Left kidney (tissue), 2 donors: ENCODE results near the gene POLG. TPM values are rescaled to one million over a fixed set of nuclear protein-coding genes. Genes with fewer than 3 reads are reported as not detected.

Experiments used
- DNase-seq: peaks from one replicate; pipeline ENCODE4 v3.0.0-alpha.2; 2013
- polyA plus RNA-seq: library from polyadenylated mRNA; unstranded; fragments of 120-200 nt; gene quantifications from one replicate; pipeline ENCODE4 v1.2.1, GENCODE V29; 2013; ENCODE audit not compliant: insufficient read length

The POLG gene
- polyA plus RNA-seq, 1 donor: 54.9 TPM

DNA sequence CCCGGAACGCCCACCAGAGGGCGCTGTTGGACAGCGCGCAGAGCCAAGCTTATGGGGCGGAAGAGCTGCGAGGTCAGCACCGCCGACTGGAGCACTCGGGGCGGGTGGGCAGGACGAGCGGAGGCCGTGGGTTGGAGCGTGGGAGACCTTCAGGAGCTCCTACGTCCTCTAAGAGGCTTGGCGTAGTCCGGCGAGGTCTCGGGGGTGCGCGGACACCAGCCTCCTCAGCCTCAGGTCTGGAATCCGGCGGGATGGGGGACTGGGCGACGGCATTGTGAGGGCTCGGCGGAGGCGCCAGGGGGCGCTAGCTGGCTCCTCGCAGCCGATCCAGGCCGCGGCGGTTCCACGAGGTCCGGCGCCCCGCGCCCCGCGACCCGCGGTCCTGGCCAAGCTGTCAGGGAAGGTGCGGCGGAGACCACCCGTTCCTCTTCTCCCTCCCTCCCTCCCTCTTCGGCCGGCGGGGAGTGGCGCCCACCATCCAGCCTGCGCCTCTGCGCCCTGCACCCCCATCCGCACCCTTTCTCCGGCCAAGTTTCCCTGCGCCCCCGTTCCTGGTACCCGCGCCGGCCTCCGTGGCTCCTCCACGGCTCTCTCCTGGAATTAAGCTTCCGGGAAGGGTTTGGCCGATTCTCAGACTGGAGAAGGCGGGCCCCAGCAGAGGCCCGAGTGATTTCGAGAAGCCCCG, 24.3 kb upstream of the POLG start:
- peak; percentile 63 for DNase-seq

DNA sequence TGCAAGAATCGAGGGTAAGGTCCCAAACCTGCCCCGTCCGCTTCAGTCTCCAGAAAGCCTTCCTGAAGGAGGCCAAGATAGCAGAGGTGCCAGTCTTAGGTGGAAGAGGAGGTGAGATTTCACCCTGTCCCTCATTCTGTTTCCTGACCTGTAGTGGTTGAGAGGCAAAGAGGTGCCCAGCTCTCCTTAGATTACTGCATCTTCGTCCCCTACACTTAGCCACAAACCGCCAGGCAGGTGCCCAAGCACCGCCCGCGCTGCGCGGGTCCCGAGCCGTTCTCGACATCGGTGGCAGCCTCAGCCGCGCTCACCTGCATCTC, 23.8 kb upstream of the POLG start:
- DNase-seq: no peak

DNA sequence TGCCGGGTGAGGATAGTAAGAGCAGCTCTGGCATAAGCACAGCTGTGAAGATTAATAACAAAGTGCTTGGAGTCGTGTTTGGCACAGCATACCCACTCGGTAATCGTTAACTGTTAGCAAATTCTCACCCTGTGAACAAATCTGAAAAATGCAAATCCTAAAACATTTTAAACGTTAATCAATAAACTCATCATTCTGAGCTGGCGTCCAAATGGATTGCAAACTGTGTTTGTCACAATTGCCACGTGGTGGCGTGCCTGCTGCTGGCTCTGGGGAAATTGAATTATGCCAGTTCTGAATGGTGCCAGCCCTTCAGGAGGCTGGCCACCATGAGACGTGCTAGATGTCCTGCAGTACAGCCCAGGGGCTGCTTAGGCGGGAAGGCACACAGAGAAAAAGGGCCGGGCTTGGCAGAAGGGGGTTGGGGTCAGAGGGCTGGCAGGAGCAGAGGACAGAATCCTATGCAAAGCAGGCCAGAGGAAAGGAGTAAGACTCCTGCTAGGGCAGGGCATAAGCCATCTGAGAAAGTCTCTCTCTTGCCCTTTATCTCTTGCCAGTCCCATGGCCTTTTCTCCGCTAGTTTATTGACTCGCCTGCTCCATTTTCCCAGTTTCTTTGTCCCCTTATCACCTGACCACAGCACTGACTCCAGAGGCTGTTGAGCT, 22.1 kb upstream of the POLG start:
- no peak for DNase-seq

DNA sequence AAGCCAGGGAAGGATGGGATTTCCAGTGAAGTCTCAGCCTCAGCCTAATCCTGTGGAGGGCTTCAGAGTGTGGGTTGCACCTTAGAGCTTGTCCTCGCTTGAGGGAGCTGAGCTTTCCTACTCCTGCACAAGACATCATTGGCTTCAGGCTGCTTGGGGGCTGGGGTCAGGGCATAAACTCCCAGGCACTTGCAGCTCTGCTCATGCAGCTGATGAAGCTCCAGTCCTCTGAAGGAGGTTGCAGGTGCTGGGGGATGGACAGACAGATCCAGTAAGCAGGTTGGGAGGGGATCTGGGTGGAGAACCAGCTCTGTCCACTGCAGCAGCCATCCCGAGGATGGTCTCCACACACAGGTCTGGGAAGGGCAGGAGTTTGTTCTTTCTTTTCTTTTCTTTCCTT, 19.4 kb upstream of the POLG start:
- DNase-seq: no peak

DNA sequence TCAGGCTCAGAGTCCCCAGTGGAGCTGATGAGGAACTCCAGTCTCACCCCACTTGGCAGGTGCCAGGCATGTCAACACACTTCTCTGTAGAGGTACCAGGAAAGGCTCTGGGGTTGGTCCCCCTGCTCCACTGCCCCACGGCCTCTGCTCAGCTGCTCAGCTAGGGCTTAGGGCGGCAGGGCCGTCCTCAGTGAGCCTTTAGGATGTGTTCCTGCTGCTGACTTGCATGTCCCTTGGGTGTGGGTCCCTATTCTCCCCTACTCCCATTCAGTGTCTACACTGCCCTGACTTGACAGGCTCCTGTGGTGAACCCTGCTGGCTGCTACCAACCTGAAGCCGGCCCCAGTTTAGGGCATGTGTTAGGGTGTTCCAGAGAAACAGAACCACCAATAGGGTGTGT, 17.9 kb upstream of the POLG start:
- DNase-seq: no peak

DNA sequence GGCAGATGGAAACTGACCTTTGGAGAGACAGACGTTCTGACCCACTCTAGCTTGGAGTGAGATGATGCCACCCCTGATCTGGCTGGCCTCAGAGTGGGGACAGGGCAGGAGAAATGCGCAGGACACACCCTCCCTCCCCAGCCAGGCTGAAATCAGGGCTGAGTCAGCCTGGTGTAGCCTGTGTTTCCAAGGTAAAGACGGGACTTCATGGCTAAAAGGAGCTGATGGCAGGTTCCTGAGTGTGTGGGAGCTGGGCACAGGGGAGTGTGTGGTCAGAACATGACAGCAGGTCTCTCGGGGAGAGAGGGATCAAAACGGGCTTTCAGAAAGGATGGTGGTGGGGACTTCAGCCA, 14.6 kb upstream of the POLG start:
- no peak for DNase-seq

DNA sequence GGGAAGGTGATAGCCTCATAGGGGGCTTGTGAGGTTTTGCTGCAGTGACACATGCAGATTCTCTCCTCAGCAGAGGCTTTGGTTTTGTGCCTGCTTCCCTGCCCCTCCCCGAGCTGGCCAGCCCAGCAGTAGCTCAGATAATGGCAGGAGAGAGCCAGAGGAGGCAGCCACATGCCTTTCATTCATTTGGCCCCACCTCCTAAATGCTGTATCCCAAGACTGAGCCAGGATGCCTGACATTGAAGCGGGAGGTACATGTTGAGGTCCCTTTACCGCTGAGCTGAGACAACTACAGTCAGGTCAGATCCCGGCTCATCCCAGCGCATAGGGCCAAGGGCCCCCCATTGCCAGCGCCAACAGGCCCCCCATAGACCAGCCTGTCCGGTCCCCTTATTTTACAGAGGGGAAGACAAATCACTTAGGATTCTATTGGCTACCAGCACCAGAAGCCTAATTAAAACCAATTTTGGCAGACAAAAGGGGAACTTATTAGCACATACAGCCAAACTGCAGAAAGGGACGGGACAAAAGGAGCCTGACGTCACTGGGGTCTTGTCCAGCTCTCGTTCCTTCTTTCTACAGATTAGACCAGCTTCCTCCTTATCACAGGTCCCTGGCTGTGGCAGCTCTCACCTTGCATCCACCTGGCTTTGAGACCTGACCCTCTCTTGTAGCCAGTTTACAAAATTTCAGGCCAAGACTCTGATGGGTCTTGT, 12.1 kb upstream of the POLG start:
- no peak for DNase-seq

DNA sequence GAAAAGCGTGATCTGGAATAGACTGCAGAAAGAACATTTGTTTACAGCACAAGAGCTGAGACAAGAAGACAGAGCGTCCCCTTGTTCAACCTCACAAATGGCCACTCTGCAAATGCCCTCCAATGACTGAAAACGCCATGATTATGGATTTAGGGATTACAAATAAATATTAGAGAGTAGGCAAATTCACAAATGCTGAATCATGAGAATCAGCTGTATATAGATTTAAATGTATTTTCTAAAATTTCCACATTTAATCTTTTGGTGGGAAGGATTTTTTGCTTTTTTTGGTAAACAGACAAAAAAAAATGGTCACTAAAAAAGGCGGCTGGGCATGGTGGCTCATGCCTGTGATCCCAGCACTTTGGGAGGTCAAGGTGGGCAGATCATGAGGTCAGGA, 10.6 kb upstream of the POLG start:
- DNase-seq: no peak

DNA sequence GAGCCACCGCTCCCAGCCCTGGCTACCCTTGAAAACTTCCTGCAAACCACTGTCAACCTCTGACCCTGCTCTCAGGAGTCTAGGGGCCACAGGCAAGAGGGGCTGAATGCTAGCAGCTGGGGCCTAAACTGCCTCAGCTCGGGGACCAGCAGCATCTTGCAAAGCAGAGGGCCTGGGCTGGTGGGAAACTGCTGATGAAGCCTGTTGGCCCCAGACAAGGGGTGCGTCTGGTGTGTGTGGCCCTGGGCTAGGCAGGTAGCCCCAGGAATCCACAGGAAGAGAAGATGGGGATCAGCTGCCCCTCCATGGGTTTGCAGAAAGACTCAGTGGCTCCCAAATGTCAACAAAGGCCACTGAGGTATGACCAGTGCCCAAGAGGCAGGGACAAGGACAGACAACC, 8.2 kb upstream of the POLG start:
- DNase-seq: no peak

DNA sequence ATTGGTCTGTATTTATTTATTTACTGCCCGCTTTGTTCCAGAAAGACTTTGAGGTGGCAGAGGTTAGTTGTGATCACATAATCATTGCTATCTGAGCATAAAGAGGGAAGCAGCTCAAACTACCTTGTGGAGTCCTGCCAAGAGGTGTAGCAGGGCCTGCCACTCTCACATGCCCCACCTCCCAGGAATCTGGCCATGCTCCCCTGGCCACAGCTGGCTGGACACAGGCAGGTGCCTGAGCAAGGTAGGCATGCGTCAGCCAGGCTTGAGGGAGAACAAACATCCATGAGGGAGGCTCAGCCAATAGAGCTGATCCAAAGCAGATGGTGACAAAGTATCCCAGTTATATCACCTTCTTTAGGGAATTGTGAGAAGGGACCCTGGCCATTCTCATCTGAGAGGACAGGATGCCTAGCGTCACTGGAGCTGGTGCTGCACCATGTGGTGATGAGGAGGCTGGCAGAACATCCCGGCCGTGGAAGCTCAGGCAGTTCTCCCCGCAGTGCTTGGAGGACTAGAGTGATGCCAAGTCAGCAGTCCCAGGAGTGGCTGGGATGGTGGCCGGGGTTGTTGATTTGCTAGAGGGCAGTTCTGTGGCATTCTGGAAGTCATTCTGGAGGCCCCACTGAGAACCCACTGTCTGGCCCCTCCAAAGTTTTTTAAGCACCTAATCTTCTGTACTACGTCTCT, 6.8 kb upstream of the POLG start:
- no peak for DNase-seq

DNA sequence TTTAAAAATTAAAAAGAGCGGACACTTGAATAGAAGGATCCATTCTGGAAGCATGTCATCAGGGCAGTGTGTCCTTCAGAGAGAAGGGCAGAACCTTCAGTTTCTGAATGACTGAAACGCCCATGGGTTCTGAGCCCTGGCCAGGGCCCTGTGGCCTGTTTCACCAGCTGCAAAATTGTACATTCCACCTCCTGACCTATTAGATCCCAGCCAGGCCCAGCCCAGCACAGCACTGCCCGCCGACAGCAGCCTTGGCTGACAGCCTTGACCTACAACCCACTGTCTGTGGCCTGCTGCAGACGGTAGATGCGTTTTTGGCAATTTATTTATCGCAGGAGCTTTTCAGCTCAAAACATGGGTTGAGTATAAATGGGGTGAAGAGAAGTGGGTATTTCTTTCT, 5.9 kb upstream of the POLG start:
- DNase-seq: no peak

DNA sequence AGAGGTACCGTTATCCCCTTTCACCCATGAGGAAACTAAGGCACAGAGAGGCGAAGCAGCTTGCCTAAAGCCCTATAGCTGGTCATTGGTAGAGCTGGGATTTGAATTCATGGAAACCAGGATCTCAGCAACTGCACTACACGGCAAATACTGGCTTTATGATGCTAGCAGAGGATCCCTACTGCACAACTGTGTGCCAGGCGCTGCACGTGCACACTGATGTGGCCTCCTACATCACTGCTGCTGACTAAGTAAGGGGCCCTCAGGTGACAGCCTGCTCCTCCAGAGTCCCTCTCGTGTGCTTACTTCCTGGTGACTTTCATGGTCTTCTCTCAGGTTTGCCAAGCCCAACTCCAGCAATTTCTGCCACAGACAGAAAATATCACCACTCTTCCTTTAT, 3.4 kb upstream of the POLG start:
- DNase-seq: no peak

DNA sequence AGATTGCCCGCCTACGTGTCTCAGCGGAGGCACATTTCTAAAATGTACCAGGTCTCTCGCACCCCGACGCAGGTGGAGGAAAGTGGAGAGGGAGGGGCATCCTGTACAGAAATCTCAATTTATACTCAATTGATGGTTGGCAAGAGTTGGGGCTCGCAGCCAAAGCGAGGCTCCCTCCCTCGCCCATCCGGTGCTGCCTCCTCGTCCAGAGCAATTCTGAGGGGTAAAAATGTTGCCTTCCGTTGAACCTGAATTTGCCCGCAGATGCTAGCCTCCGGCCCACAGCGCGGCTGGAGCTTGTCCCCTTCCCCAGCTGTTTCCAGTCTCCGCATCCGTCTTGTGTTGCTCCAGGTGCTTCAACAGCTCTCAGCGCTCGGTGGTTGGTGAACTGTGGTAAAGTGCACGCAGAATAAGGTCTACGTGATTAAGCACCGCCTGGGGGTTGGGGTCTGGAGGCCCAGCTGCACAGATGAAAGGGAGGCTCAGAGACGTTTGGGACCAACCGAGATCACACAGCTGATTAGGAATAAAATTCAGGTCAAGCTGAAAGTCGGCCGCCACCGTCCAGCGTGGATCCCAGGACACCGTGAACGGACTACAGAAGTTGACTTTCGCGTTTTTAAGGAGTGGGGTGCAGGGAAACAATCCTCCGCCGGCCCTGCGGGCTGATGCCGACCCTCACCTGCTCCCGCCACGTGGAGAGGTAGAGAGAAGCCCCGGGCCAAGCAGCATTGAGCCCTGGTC, 846 bp upstream of the POLG start:
- peak; percentile 55 for DNase-seq

DNA sequence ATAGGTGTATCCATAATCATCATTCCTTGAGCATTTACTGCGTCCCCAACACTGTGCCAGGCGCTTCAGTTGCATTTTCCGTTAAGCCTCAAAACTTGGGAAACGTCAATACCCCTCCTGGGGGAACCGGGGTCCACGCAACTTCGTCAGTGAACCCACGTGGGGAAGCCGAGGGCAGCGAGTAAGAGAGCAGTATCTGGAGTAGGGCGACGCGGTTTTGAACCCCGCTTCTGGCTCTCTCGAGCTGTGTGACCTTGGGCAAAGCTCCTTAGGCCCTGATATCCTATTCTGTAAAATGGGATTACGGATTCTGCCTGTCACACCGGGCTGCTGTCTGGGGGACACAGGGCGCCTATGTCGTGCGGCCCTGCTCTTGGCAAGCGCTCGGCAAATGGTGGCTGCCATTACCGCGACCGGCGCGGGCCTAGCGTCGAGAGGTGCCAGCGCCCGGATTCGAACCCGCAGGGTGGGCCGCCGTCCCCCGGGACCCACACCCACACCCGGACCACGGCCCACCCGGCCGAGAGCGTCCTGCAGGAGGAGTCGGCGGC, 590 bp downstream of the POLG start:
- no peak for DNase-seq

DNA sequence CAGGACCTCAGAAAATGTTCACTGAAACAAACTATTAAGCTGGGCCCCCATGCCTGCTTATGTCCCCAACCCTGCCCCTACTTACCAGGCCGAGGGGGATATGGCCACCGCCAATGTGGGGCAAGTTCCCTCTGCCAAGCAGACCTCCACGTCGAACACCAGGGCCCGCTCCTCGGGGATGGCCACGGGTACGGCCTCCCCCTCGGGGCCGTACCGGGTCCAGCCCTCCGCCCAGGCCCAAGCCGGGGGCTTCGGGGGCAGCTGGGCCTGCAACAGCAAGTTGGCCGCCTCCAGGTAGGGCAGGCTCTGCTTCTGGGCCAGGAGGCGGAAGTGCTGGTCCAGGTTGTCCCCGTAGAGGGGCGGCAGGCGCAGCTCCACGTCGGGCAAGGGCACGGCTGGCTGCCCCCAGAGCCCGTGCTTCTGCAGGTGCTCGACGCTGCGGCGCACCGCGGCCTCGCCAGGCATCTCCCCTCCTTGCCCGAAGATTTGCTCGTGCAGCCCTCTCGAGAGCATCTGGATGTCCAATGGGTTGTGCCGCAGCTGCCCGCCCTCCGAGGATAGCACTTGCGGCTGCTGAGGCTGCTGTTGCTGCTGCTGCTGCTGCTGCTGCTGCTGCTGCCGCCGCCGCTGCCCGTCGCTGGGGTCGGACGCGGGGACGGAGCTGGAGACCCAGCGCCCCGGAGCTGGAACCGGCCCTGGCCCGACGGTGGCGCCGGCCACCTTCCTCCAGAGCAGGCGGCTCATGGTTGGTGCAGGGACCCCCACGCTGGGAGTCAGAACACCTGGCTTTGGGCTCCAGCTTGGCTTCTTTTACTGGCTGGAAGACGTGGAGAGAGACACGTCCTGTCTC, 1.4 kb downstream of the POLG start:
- DNase-seq: no peak

DNA sequence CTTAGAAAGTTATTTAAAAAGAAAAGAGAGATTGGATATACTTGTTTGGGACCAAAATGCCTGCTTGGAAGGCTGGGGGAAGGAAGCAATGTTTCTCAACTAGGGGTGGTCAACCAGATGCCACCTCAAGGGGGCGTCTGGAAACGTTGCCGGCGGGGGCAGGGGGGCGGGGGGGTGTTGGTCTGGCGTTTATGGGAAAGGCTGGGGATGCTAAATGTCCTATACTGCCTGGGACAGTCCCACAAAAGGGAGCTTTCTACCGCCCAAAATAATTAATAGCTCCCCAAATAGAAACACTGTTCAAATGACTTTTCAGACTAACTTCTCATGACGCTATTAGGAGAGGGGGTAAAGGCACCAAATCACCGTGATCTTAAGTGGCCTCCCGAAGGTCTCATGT, 2.2 kb downstream of the POLG start:
- no peak for DNase-seq

DNA sequence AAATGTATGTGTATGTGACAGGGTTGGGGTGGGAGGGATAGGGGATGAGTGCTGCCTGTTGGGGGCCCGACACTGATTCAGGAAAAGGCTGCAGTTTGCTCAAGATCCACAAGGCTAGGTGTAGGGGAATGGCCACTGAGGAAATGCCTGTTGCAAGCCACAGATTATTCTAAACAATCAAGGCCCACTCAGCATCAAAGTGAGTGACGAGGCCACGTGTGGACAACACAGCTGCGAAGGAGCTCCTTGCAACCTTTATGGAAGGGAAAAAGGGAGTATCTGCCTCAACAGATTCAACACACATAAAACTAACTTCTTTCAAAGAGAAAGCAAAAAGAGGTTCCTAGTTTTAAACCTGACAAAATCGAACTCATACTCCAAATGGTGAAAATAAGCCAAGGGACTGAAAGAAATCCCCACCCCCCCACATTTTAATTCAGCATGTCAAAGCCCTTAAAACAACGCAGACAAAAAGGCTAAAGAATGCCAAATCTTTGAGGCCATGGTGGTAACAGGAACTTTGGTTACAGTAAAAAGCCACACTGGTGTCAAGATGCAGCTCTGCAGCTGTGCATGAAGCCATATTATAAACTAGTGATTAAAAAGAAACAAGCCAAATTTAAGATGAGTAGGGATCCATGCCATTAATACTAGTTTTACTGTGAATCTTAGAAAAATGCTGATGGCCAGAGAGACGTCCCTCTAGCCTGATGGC, 3.6 kb downstream of the POLG start:
- DNase-seq: no peak

DNA sequence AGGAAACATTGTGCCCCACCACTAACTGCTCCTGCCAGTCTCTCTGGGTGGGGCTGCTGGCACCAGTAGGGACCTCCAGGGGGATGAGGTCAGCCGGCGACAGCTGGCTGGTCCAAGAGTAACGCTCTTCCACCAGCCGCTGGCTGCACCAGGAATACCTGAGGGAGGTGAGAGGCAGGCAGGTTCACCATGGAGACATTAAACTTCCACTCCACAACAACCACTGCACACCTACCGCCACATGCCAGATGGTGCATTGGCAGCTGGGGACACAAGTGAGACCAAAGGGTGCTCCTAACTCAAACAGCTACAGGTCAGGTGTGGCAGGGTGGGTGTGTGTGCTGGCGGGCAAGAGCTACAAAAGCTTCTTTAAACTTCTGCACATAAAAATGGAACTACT, 4.5 kb downstream of the POLG start:
- no peak for DNase-seq

DNA sequence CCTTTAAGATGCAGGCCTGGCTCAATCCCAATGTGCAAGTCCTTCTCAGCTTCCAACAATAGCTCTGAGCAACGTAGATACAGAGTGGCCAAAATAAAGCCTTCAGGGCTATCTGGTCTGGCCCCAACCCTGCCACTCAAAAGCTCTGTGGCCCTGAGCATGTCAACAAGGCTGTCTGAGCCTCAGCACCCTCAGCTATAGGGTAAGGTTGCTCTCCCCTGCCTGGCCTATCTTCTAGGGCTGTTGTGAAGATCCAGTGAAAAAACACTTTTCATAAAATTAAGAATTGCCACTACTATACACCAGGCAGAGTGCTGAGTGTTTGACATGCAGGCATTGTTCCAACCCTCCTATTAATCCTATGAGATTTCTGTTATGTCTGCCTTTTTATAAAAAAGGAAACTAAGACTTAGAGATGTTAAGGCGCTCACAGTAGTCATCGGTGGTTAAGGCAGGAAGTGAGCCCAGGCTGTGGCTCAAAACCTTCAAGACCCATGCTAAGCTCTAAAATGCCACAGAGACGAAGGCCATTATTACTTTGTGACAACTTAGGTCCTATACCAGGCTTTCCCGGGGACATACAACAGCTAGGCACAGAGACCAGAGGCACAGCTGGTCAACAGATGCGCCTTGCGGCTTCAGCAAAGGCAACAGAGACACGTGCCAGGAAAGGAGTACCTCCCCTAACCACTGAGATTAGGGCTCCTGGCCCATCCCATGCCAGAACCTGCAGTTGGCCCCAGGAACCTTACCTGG, 5.1 kb downstream of the POLG start:
- DNase-seq: no peak
